GM18951 (cell line): Measurements from ENCODE around the gene SLC22A17.
"Not testable (repeated sequence)": the region's sequence is repeated elsewhere in the genome, so short reads cannot be mapped to it uniquely, and the experiment has no call there.

Experiments
- POLR2A ChIP-seq: IDR thresholded peaks from 4 replicates; pipeline ENCODE4 v1.6.1; 2011; ENCODE audit warnings: mild to moderate bottlenecking; ENCODE audit not compliant: insufficient read length, insufficient read depth; ENCODE audit errors: extremely low read depth
- in situ Hi-C: fragments of 300-500 bp; cut with MboI; formaldehyde crosslinking; loops from one replicate; pipeline ENCODE4 v1.12.0; 2022; ENCODE audit warnings: low sequenced_read_pairs, mixed read lengths, inconsistent platforms; ENCODE audit not compliant: unreplicated experiment

SLC22A17 gene

GRCh38 chr14:23386999-23387398 lies 34.3 kb upstream of the SLC22A17 start:
- in situ Hi-C loops, result no loop called here
- no peak for TF ChIP-seq POLR2A

- in situ Hi-C loops, result not testable (repeated sequence)
Measured at GRCh38 chr14:23386266-23386657, 33.6 kb upstream of the SLC22A17 start.

- in situ Hi-C loops, result no loop called here
- TF ChIP-seq POLR2A, result no peak
Measured at GRCh38 chr14:23385642-23386265, 33.1 kb upstream of the SLC22A17 start.

GRCh38 chr14:23385244-23385641 lies 32.6 kb upstream of the SLC22A17 start:
- no peak for TF ChIP-seq POLR2A
- in situ Hi-C loops, result no loop called here

- in situ Hi-C loops, result no loop called here
- no peak for TF ChIP-seq POLR2A
Measured at GRCh38 chr14:23384364-23385080, 31.8 kb upstream of the SLC22A17 start.

GRCh38 chr14:23382731-23383440 lies 30.2 kb upstream of the SLC22A17 start:
- no peak for TF ChIP-seq POLR2A
- in situ Hi-C loops, result no loop called here

- in situ Hi-C loops, result no loop called here
- no peak for TF ChIP-seq POLR2A
Measured at GRCh38 chr14:23382276-23382675, 29.6 kb upstream of the SLC22A17 start.

GRCh38 chr14:23381871-23382270 lies 29.2 kb upstream of the SLC22A17 start:
- TF ChIP-seq POLR2A, result no peak
- in situ Hi-C loops, result no loop called here

GRCh38 chr14:23380976-23381375 lies 28.3 kb upstream of the SLC22A17 start:
- in situ Hi-C loops, result no loop called here
- TF ChIP-seq POLR2A, result no peak

- TF ChIP-seq POLR2A, result no peak
- in situ Hi-C loops, result no loop called here
Measured at GRCh38 chr14:23380197-23380914, 27.7 kb upstream of the SLC22A17 start.

GRCh38 chr14:23379366-23380196 lies 26.9 kb upstream of the SLC22A17 start:
- in situ Hi-C loops, result loop anchor here (10.0 kb wide), 1 partner anchor 115 kb away; no protein-coding TSS in a partner anchor
- TF ChIP-seq POLR2A, result no peak

GRCh38 chr14:23378612-23379220 lies 26.0 kb upstream of the SLC22A17 start:
- TF ChIP-seq POLR2A, result no peak
- in situ Hi-C loops, result loop anchor here (10.0 kb wide), 1 partner anchor 114 kb away; no protein-coding TSS in a partner anchor
